Panc1 (cell line): Measurements from ENCODE around the gene NRGN. TPM values are rescaled to one million over a fixed set of nuclear protein-coding genes. Genes with fewer than 3 reads are reported as not detected.
A peak's percentile ranks its signal among the peaks of the same experiment; 100 is the strongest.

Experiments used
- ATAC-seq: fragments of 200-7000 bp; cut with Tn5 transposase; 2 replicates; pipeline ENCODE4 v1.9.1; 2020; ENCODE audit warnings: mild to moderate bottlenecking, moderate library complexity
- BruUV-seq: library from RNA; stranded (reverse); fragments of 400-500 nt; replicated peaks from 2 replicates; lab custom pipeline; 2021; lab: Mats Ljungman, UMichigan
- CTCF ChIA-PET: fragments of 300-600 bp; sonication (Branson Sonifier 250); formaldehyde crosslinking; loops from one replicate; lab custom pipeline; 2022; ENCODE audit warnings: antibody characterized with exemption; lab: Charles Lee
- POLR2A ChIA-PET: fragments of 300-600 bp; sonication (Branson Sonifier 250); formaldehyde crosslinking; loops from one replicate; lab custom pipeline; 2022; ENCODE audit warnings: antibody characterized with exemption; lab: Charles Lee
- DNase-seq: peaks from one replicate; pipeline ENCODE4 v3.0.0-alpha.2; 2010; ENCODE audit warnings: low read depth, low spot score
- H3K27ac ChIP-seq: 2 replicates; pipeline ENCODE4 v1.5.1; 2011; ENCODE audit warnings: mild to moderate bottlenecking, low read length, inconsistent platforms
- H3K27me3 ChIP-seq: fragments of 200-500 bp; sonication (Bioruptor generic); 2 replicates; pipeline ENCODE4 v1.6.0; 2014; ENCODE audit warnings: low read length, inconsistent platforms; ENCODE audit not compliant: control insufficient read depth, insufficient read depth
- H3K36me3 ChIP-seq: fragments of 200-500 bp; sonication (Bioruptor generic); 2 replicates; pipeline ENCODE4 v1.5.1; 2014; ENCODE audit warnings: inconsistent platforms, mild to moderate bottlenecking, low read length, moderate library complexity; ENCODE audit not compliant: control insufficient read depth, insufficient read depth
- H3K4me1 ChIP-seq: 2 replicates; pipeline ENCODE4 v1.5.1; 2011; ENCODE audit warnings: inconsistent platforms, mild to moderate bottlenecking, low read length, moderate library complexity; ENCODE audit not compliant: control insufficient read depth, insufficient read depth
- H3K4me3 ChIP-seq, 2 experiments: 2 replicates each; pipeline ENCODE4 v1.5.1; 2011 to 2012; ENCODE audit warnings: low read depth in 2 of 2, low read length in 2 of 2, mild to moderate bottlenecking in 2 of 2, inconsistent platforms in 1 of 2, moderate library complexity in 1 of 2
- H3K9me3 ChIP-seq: fragments of 200-500 bp; sonication (Bioruptor generic); 2 replicates; pipeline ENCODE4 v1.5.1; 2014; ENCODE audit warnings: low read depth, mild to moderate bottlenecking, inconsistent platforms, low read length, moderate library complexity; ENCODE audit not compliant: control insufficient read depth, insufficient read depth
- POLR2AphosphoS5 ChIP-seq: IDR thresholded peaks from 2 replicates; pipeline ENCODE4 v1.6.1; 2012; ENCODE audit warnings: mild to moderate bottlenecking, low read depth, low read length, moderate library complexity
- SIN3A ChIP-seq: IDR thresholded peaks from 2 replicates; pipeline ENCODE4 v1.6.1; 2012; ENCODE audit warnings: low read depth, mild to moderate bottlenecking, low read length, moderate library complexity, borderline replicate concordance; ENCODE audit not compliant: insufficient read depth
- TCF7L2 ChIP-seq: IDR thresholded peaks from 2 replicates; pipeline ENCODE4 v1.6.1; 2011; ENCODE audit warnings: mild to moderate bottlenecking, low read depth, low read length, inconsistent platforms
- in situ Hi-C: cut with HindIII; loops from 2 replicates; pipeline ENCODE4 v1.10.0; 2016; ENCODE audit warnings: low sequenced_read_pairs, low pct_unique_long_range_greater_than_20kb
- intact Hi-C: fragments of 100-400 bp; cut with micrococcal nuclease; formaldehyde crosslinking; loops from one replicate; pipeline ENCODE4 v1.10.0; 2022; ENCODE audit not compliant: unreplicated experiment
- total RNA-seq: library from RNA; stranded (reverse); gene quantifications from one replicate; pipeline ENCODE4 v1.2.1, GENCODE V29; 2021; ENCODE audit not compliant: unreplicated experiment
- TF ChIP-seq, protein P1 (sequence below), 2 experiments: IDR thresholded peaks; 2 replicates each; pipeline ENCODE4 v1.6.1; 2011 to 2012; ENCODE audit warnings: low read depth in 2 of 2, control low read depth in 1 of 2, low read length in 1 of 2, mild to moderate bottlenecking in 1 of 2, moderate library complexity in 1 of 2; ENCODE audit not compliant: insufficient read depth in 1 of 2
- TF ChIP-seq, protein P2 (sequence below): fragments of 450-650 bp; IDR thresholded peaks from 2 replicates; pipeline ENCODE4 v1.5.1; 2017; ENCODE audit warnings: mild to moderate bottlenecking

Gene NRGN
- total RNA-seq, 1 experiment from 2014 or later, result 5.7 TPM

DNA sequence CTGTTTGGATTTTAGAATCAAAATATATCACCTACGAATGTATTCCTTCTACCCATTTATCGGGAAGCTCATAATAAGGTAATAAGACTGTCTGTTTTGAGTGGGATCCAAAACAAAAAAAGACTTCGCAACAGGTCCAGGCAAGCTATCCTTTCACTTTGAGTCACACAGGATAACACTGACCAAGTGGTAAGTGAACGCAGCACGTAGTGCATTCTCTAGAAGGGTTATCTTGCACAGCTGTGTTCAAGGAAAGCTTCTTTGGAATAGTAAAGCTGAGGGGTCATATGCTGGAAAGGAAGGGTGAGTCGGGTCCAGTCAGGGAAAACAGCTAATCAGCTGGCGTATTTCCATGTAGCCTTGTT, 22.3 kb upstream of the NRGN start:
- CTCF ChIA-PET, result no interaction called here
- POLR2A ChIA-PET, result interaction anchor here (0.6 kb wide), 1 partner anchor 38 kb away, joined by 6 read pairs; no protein-coding TSS in a partner anchor
- no peak for DNase-seq
- Histone ChIP-seq H3K27ac (no peak overlapping the region), H3K9me3 (no peaks in the 10 kb centered on the region), H3K36me3 (no peaks in the 10 kb centered on the region), H3K4me1 (peaks cover 10% of the 10 kb centered on the region; the same call in 1 of the 2 replicates), H3K4me3 (peak overlapping the region in 1 of 2 experiments; percentile 54; a peak in 2 of 4 replicates), H3K27me3 (peaks cover 55% of the 10 kb centered on the region)
- ATAC-seq, result no peak
- in situ Hi-C loops (no loop called here), intact Hi-C loops (no loop called here)
- no TSS peak for BruUV-seq
- TF ChIP-seq SIN3A (no peak), POLR2AphosphoS5 (no peak), TCF7L2 (no peak)
- TF ChIP-seq, protein P1, sequence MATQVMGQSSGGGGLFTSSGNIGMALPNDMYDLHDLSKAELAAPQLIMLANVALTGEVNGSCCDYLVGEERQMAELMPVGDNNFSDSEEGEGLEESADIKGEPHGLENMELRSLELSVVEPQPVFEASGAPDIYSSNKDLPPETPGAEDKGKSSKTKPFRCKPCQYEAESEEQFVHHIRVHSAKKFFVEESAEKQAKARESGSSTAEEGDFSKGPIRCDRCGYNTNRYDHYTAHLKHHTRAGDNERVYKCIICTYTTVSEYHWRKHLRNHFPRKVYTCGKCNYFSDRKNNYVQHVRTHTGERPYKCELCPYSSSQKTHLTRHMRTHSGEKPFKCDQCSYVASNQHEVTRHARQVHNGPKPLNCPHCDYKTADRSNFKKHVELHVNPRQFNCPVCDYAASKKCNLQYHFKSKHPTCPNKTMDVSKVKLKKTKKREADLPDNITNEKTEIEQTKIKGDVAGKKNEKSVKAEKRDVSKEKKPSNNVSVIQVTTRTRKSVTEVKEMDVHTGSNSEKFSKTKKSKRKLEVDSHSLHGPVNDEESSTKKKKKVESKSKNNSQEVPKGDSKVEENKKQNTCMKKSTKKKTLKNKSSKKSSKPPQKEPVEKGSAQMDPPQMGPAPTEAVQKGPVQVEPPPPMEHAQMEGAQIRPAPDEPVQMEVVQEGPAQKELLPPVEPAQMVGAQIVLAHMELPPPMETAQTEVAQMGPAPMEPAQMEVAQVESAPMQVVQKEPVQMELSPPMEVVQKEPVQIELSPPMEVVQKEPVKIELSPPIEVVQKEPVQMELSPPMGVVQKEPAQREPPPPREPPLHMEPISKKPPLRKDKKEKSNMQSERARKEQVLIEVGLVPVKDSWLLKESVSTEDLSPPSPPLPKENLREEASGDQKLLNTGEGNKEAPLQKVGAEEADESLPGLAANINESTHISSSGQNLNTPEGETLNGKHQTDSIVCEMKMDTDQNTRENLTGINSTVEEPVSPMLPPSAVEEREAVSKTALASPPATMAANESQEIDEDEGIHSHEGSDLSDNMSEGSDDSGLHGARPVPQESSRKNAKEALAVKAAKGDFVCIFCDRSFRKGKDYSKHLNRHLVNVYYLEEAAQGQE (IDR thresholded peaks at IDR 0.05; ENCODE audit: insufficient read depth in 1 of 2, low read depth in 2 of 2, low read length in 1 of 2), result no peak
- TF ChIP-seq, protein P2, sequence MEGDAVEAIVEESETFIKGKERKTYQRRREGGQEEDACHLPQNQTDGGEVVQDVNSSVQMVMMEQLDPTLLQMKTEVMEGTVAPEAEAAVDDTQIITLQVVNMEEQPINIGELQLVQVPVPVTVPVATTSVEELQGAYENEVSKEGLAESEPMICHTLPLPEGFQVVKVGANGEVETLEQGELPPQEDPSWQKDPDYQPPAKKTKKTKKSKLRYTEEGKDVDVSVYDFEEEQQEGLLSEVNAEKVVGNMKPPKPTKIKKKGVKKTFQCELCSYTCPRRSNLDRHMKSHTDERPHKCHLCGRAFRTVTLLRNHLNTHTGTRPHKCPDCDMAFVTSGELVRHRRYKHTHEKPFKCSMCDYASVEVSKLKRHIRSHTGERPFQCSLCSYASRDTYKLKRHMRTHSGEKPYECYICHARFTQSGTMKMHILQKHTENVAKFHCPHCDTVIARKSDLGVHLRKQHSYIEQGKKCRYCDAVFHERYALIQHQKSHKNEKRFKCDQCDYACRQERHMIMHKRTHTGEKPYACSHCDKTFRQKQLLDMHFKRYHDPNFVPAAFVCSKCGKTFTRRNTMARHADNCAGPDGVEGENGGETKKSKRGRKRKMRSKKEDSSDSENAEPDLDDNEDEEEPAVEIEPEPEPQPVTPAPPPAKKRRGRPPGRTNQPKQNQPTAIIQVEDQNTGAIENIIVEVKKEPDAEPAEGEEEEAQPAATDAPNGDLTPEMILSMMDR, result no peak

DNA sequence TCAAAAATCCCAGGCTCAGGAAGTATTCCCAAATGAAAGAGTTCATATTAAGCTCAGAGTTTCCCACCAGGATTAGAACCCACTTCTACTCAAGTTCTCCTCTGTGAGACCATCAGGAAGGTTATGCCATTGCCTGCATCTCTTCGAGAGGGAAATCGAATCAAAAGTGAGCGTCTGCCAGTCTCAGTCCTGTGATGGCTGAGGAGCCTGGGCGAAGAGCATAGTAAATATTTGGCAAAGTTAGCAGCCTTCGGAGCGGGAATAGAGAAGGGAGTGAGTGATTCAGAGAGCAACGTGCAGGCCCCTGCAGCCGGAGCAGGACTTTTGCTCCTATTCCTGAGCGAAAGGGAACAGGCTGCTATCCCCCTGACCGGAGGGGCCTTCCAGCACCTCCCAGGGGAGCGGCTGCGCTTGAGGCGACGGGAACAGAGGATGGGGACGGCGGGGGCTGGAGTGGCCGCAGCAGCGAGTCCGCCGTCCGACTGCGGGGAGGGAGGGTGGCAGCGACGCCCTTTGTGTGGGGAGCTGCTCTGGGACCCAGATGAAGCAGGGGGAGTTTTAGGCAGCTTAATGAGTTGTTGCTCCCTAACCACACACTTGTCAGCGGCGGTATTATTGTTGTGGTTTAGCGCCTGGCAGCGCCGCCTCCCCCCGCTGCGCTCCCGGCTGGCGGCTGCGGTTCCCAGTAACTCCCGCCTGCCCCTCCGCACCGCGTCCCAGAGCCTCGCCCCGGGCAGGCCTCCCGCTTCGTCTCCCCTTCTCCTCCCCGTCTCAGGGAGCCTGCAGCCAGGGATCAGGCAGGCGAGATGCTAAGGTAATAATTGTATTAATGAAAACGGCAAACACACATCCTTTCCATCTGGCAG, 21.7 kb upstream of the NRGN start:
- no peaks in the 10 kb centered on the region for H3K36me3 ChIP-seq
- H3K27ac ChIP-seq, result no peak overlapping the region
- ATAC-seq, result peak; percentile 78
- peaks cover 58% of the 10 kb centered on the region for H3K27me3 ChIP-seq
- no peak for DNase-seq
- in situ Hi-C loops, result no loop called here
- no peaks in the 10 kb centered on the region for H3K9me3 ChIP-seq
- intact Hi-C loops, result no loop called here
- peak; percentile 81 for TF ChIP-seq TCF7L2
- no peak for TF ChIP-seq SIN3A
- ChIA-PET POLR2A (interaction anchor here (0.6 kb wide), 1 partner anchor 39 kb away, joined by 6 read pairs; no protein-coding TSS in a partner anchor), CTCF (no interaction called here)
- BruUV-seq, result no TSS peak
- peak overlapping the region; percentile 38 to 54 for H3K4me3 ChIP-seq
- peaks cover 10% of the 10 kb centered on the region; the same call in 1 of the 2 replicates for H3K4me1 ChIP-seq

DNA sequence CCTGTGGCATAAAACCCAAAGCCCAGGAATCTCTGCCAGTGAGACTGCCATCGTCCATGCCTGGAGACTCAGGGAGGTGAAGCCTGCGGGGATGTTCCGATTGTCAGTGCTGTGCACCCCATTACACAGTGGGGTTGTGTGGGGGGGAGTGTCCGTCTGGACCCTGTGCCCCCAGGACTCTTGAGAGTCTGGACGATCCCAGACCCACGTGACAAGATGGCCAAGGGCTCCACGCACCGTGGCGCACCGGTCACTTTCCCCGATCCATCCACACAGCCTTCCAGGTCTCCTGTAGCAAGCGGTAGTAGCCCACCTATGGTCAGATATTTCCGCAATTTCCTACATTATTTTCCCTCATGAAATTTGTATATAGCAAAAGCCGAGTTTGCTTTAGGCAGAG, 20.9 kb upstream of the NRGN start:
- peaks cover 10% of the 10 kb centered on the region; the same call in 1 of the 2 replicates for H3K4me1 ChIP-seq
- no peak overlapping the region for H3K4me3 ChIP-seq
- in situ Hi-C loops, result no loop called here
- H3K27ac ChIP-seq, result no peak overlapping the region
- DNase-seq (no peak), ATAC-seq (no peak)
- ChIA-PET POLR2A (no interaction called here), CTCF (no interaction called here)
- BruUV-seq, result no TSS peak
- TF ChIP-seq, protein P1 (IDR thresholded peaks at IDR 0.05; ENCODE audit: insufficient read depth in 1 of 2, low read depth in 2 of 2, low read length in 1 of 2), result no peak
- no peak for TF ChIP-seq SIN3A
- TF ChIP-seq POLR2AphosphoS5, result no peak
- TF ChIP-seq, protein P2, result no peak
- TF ChIP-seq TCF7L2, result no peak
- H3K9me3 ChIP-seq, result no peaks in the 10 kb centered on the region
- no peaks in the 10 kb centered on the region for H3K36me3 ChIP-seq
- intact Hi-C loops, result no loop called here
- peaks cover 60% of the 10 kb centered on the region for H3K27me3 ChIP-seq
